Ascending aorta (tissue), 2 donors: ENCODE results near the gene PRTFDC1. TPM values are rescaled to one million over a fixed set of nuclear protein-coding genes. Genes with fewer than 3 reads are reported as not detected.
"Not testable (repeated sequence)": the region's sequence is repeated elsewhere in the genome, so short reads cannot be mapped to it uniquely, and the experiment has no call there.

Experiments used
- DNase-seq, 2 donors: peaks; one replicate each; pipeline ENCODE4 v3.0.0-alpha.2; 2019; ENCODE audit warnings: low spot score in 2 of 2
- H3K27ac ChIP-seq, 2 donors: fragments of 200-600 bp; sonication (generic); one replicate each; pipeline ENCODE4 v1.5.1; 2016 to 2017; ENCODE audit warnings: mild to moderate bottlenecking in 1 of 2
- H3K27me3 ChIP-seq: fragments of 200-600 bp; sonication (generic); one replicate; pipeline ENCODE4 v1.5.1; 2017
- H3K36me3 ChIP-seq, 2 donors: fragments of 200-600 bp; sonication (generic); one replicate each; pipeline ENCODE4 v1.5.1; 2016
- H3K4me1 ChIP-seq, 2 donors: fragments of 200-600 bp; sonication (generic); one replicate each; pipeline ENCODE4 v1.5.1; 2016 to 2017; ENCODE audit warnings: mild to moderate bottlenecking in 1 of 2
- H3K4me3 ChIP-seq, 2 donors: fragments of 200-600 bp; sonication (generic); one replicate each; pipeline ENCODE4 v1.5.1; 2016 to 2017; ENCODE audit warnings: mild to moderate bottlenecking in 1 of 2
- H3K9me3 ChIP-seq, 2 donors: fragments of 200-600 bp; sonication (generic); one replicate each; pipeline ENCODE4 v1.5.1; 2016
- intact Hi-C: fragments of 100-400 bp; cut with DNase I; formaldehyde crosslinking; loops from one replicate; pipeline ENCODE4 v1.15.1; 2023
- total RNA-seq: library from RNA; depleted of rRNA; stranded (reverse); fragments of >200 nt; gene quantifications from one replicate; pipeline ENCODE4 v1.1.0, GENCODE V29; 2016
- TF ChIP-seq, protein P1 (sequence below), 3 experiments: fragments of 200-600 bp in 2 of 3; fragments of 450-650 bp in 1 of 3; sonication (generic) in 2 of 3; IDR thresholded peaks; one replicate each; pipeline ENCODE4 v1.5.1; 2016 to 2019; ENCODE audit warnings: antibody characterized with exemption in 3 of 3, mild to moderate bottlenecking in 1 of 3, moderate library complexity in 1 of 3

The PRTFDC1 gene
- total RNA-seq, 1 donor from 2014 or later = 3.6 TPM

GRCh38 chr10:24958721-24959381 lies 6.4 kb upstream of the PRTFDC1 start:
- DNase-seq = no peak
- TF ChIP-seq, protein P1, sequence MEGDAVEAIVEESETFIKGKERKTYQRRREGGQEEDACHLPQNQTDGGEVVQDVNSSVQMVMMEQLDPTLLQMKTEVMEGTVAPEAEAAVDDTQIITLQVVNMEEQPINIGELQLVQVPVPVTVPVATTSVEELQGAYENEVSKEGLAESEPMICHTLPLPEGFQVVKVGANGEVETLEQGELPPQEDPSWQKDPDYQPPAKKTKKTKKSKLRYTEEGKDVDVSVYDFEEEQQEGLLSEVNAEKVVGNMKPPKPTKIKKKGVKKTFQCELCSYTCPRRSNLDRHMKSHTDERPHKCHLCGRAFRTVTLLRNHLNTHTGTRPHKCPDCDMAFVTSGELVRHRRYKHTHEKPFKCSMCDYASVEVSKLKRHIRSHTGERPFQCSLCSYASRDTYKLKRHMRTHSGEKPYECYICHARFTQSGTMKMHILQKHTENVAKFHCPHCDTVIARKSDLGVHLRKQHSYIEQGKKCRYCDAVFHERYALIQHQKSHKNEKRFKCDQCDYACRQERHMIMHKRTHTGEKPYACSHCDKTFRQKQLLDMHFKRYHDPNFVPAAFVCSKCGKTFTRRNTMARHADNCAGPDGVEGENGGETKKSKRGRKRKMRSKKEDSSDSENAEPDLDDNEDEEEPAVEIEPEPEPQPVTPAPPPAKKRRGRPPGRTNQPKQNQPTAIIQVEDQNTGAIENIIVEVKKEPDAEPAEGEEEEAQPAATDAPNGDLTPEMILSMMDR (IDR thresholded peaks at IDR 0.05) = no peak
- intact Hi-C loops = loop anchor here (5.0 kb wide), 2 partner anchors 58 to 103 kb away; partner anchors contain the start of genes ENKUR and THNSL1
- no peaks in the 10 kb centered on the region for H3K9me3 ChIP-seq
- no peaks in the 10 kb centered on the region for H3K27me3 ChIP-seq
- H3K4me3 ChIP-seq = peak overlapping the region in 1 of 2 donors; percentile 29
- H3K27ac ChIP-seq = peak overlapping the region; percentile 64 to 65
- peaks cover 0 to 8% of the 10 kb centered on the region in 2 donors for H3K4me1 ChIP-seq
- H3K36me3 ChIP-seq = no peaks in the 10 kb centered on the region

- intact Hi-C loops = loop anchor here (5.0 kb wide), 2 partner anchors 59 to 104 kb away; partner anchors contain the start of genes ENKUR and THNSL1
- Histone ChIP-seq H3K4me1 (peaks cover 0 to 13% of the 10 kb centered on the region in 2 donors), H3K4me3 (peak overlapping the region; percentile 20 to 29), H3K36me3 (no peaks in the 10 kb centered on the region), H3K27ac (peak overlapping the region; percentile 64 to 65), H3K9me3 (no peaks in the 10 kb centered on the region), H3K27me3 (no peaks in the 10 kb centered on the region)
- TF ChIP-seq, protein P1 (IDR thresholded peaks at IDR 0.05) = no peak
- no peak for DNase-seq
These were observed 5.8 kb upstream of the PRTFDC1 start for GRCh38 chr10:24958091-24958720.

GRCh38 chr10:24957624-24958051 lies 5.2 kb upstream of the PRTFDC1 start:
- not testable (repeated sequence) for H3K36me3 ChIP-seq, H3K9me3 ChIP-seq, DNase-seq, H3K27me3 ChIP-seq, H3K4me3 ChIP-seq
- H3K4me1 ChIP-seq = peaks cover 0 to 16% of the 10 kb centered on the region in 2 donors
- intact Hi-C loops = loop anchor here (2.0 to 5.0 kb wide), 3 partner anchors 60 to 233 kb away; partner anchors contain the start of genes ENKUR and THNSL1
- peak overlapping the region; percentile 64 for H3K27ac ChIP-seq

DNA sequence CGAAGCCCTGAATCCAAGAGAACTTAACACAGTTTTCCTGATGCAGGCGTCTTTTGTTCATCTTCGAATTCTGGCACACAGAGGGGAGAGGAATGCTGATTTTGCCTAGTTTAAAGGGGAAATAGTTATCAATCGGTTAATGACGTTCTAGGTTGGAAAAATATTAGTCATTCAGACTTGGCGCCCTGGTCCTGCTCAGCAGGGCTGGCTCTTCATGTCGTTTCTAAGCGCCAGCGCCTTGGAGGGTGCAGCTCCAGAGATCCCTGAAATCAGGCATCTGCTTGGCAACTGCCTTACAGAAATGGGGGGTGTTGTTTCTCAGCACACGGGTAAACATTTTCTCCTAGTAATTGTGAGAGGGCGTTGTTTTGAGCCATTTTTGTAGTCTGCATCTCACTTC lies 1.3 kb upstream of the PRTFDC1 start:
- no peaks in the 10 kb centered on the region for H3K36me3 ChIP-seq
- no peaks in the 10 kb centered on the region for H3K9me3 ChIP-seq
- peak overlapping the region in 1 of 2 donors; percentile 82 for H3K4me3 ChIP-seq
- no peak for DNase-seq
- TF ChIP-seq, protein P1 (IDR thresholded peaks at IDR 0.05) = no peak
- H3K4me1 ChIP-seq = peaks cover 3 to 14% of the 10 kb centered on the region in 2 donors
- intact Hi-C loops = loop anchor here (5.0 kb wide), 1 partner anchor 41 kb away; no protein-coding TSS in a partner anchor
- peak overlapping the region in 1 of 2 donors; percentile 4 for H3K27ac ChIP-seq
- no peaks in the 10 kb centered on the region for H3K27me3 ChIP-seq

DNA sequence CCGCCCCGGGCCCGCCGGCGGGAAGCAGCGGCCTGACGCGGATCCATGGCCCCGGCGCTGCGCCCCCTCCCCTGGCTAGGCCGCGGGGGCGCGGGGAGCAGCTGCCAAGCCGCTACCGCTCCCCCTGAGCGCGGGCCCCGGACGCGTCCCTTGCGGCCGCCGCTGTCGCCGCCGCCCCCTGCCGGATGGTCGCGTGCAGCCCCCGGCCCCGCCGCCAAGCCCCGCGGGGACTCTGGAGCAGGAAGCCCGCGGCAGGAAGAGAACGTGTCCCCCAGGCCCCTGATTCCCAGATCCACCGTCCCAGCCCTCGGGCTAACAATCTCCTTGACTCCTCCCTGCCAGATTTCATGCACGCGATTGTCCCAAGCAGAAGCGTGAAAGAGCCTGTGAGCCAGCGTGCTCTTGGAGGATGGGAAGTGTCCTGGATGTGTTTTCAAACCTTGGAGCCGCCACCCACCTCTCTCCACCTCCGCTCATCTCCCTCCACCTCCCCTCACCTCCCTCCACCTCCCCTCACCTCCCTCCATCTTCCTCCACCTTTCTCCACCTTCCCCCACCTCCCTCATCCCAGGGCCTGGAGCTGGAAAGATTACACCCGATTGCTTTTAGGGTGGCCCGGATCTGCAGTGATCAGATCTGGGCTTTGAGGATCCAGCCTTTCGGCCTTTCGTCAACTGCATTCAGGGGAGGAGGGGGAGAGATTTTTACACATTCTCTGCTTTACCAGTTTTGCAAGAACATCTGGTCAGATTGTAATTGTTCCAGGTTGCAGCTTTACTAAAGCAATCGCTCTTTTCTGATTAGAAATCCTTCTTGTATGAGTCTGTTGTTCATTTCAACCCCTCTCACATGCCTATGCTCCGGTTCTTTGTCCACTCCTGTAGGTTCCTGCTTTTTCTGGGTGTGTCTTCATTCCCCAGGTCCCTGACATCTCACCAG lies 570 bp upstream of the PRTFDC1 start:
- Histone ChIP-seq H3K27ac (peak overlapping the region; percentile 38 to 66), H3K9me3 (no peaks in the 10 kb centered on the region), H3K4me3 (peak overlapping the region; percentile 70 to 82), H3K4me1 (peaks cover 3 to 11% of the 10 kb centered on the region in 2 donors), H3K27me3 (no peaks in the 10 kb centered on the region), H3K36me3 (no peaks in the 10 kb centered on the region)
- DNase-seq = peak in 1 of 2 donors; percentile 73
- TF ChIP-seq, protein P1 (IDR thresholded peaks at IDR 0.05) = peak in 1 of 3 experiments; percentile 3
- intact Hi-C loops = loop anchor here (5.0 kb wide), 1 partner anchor 41 kb away; no protein-coding TSS in a partner anchor
